ENCODE measurements around the gene PLEKHG3. TPM values are rescaled to one million over a fixed set of nuclear protein-coding genes. Genes with fewer than 3 reads are reported as not detected.

Gene PLEKHG3
- 19.8 to 37.8 TPM (median 31.5 TPM) in 5 replicates for total RNA-seq (2022; extraction: Qiagen RNA extraction; ENCODE audit: low read depth)

DNA sequence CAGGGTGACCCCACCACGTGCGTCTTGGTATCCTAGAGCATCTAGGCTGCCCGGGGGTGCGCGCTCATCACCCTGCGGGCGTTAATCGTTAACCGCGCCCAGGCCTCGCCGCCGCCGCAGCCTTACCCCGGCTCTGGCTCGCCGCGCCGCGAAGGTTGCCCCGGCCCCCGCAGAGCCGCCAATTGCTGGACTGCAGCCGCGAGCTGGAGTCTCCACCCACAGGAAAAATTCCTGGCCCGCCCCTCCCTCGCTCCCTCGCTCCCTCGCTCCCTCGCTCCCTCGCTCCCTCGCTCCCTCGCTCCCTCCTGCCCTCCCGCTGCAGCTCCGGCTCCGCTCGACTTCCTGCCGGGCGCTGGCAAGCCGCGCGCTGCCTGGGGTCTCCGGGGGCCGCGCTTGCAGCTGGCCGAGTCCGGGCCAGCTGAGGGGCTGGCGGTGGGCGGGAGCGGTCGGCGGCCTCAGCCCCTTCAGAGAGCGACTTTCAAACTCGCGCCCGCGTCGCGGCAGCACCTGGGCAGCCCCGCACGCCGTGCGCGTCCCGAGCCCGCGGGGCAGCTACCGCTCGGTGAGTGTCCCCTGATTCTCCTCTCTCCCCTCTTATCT, at the start of gene PLEKHG3:
PLEKHG3 (plus strand) TSS at position 282 of the 600 bp plus-strand sequence. CDS start 23,208 bp downstream, outside the sequence.

Other genes starting within 250 kb of the PLEKHG3 start
- 0.27 to 0.68 TPM (median 0.41 TPM) in 5 replicates for gene AKAP5, start 238.9 kb upstream of the PLEKHG3 start, total RNA-seq (2022; extraction: Qiagen RNA extraction; ENCODE audit: low read depth)
- gene ZBTB25, start 200.6 kb upstream of the PLEKHG3 start, total RNA-seq (2022; extraction: Qiagen RNA extraction; ENCODE audit: low read depth): 3.3 to 6.5 TPM (median 5.4 TPM) in 5 replicates
- gene ZBTB1, start 199.7 kb upstream of the PLEKHG3 start, total RNA-seq (2022; extraction: Qiagen RNA extraction; ENCODE audit: low read depth): 18.3 to 23.8 TPM (median 20.7 TPM) in 5 replicates
- gene HSPA2, start 163.7 kb upstream of the PLEKHG3 start, total RNA-seq (2022; extraction: Qiagen RNA extraction; ENCODE audit: low read depth): 37.3 to 43.1 TPM (median 40.5 TPM) in 5 replicates
- 0.20 to 0.79 TPM (median 0.56 TPM) in 3 of 5 replicates, not detected in the others for gene PPP1R36, start 154.5 kb upstream of the PLEKHG3 start, total RNA-seq (2022; extraction: Qiagen RNA extraction; ENCODE audit: low read depth)
- 0.91 to 1.6 TPM (median 1.4 TPM) in 5 replicates for gene SPTB, start 175.5 kb downstream of the PLEKHG3 start, total RNA-seq (2022; extraction: Qiagen RNA extraction; ENCODE audit: low read depth)
- 65.6 to 181 TPM (median 80.4 TPM) in 5 replicates for gene CHURC1, start 210.0 kb downstream of the PLEKHG3 start, total RNA-seq (2022; extraction: Qiagen RNA extraction; ENCODE audit: low read depth)
- gene GPX2, start 238.3 kb downstream of the PLEKHG3 start, total RNA-seq (2022; extraction: Qiagen RNA extraction; ENCODE audit: low read depth): 179 to 281 TPM (median 196 TPM) in 5 replicates